ENCODE results near the gene RDH12. TPM values are rescaled to one million over a fixed set of nuclear protein-coding genes. Genes with fewer than 3 reads are reported as not detected.
"Not testable (repeated sequence)": the region's sequence is repeated elsewhere in the genome, so short reads cannot be mapped to it uniquely, and the experiment has no call there.

The RDH12 gene
- total and polyA plus RNA-seq, 12 donors = 0.14 TPM; not detected in 11

GRCh38 chr14:67717048-67717447 lies 15.4 kb downstream of the RDH12 start:
- H3K9me3 ChIP-seq = no peaks in the 10 kb centered on the region
- H3K27me3 ChIP-seq = peaks cover 0 to 1% (median 0%) of the 10 kb centered on the region in 7 donors
- intact Hi-C loops (cut with DNase I) = no loop called here
- no peak for TF ChIP-seq CTCF (IDR thresholded peaks at IDR 0.05)
- 97 to 99% methylated on average over 1 of the region's 1 CpG for WGBS, 2 donors
- no peak overlapping the region for H3K27ac ChIP-seq
- DNase-seq (no peak), ATAC-seq (no peak)
- peaks cover 0 to 4% (median 2%) of the 10 kb centered on the region in 9 donors for H3K4me1 ChIP-seq
- H3K4me3 ChIP-seq = no peak overlapping the region
- H3K36me3 ChIP-seq = no peaks in the 10 kb centered on the region

GRCh38 chr14:67718265-67718664 lies 16.6 kb downstream of the RDH12 start:
- Histone ChIP-seq H3K27ac (no peak overlapping the region), H3K36me3 (no peaks in the 10 kb centered on the region), H3K27me3 (peaks cover 0 to 12% (median 0%) of the 10 kb centered on the region in 7 donors), H3K9me3 (no peaks in the 10 kb centered on the region), H3K4me3 (no peak overlapping the region), H3K4me1 (peaks cover 0 to 12% (median 9%) of the 10 kb centered on the region in 9 donors)
- ATAC-seq (no peak), DNase-seq (no peak)
- WGBS, 2 donors = 57% methylated on average over 2 of the region's 2 CpGs
- intact Hi-C loops (cut with DNase I) = no loop called here
- no peak for TF ChIP-seq CTCF (IDR thresholded peaks at IDR 0.05)

GRCh38 chr14:67719385-67719784 lies 17.7 kb downstream of the RDH12 start:
- DNase-seq; H3K4me3 ChIP-seq; ATAC-seq; H3K27ac ChIP-seq; intact Hi-C loops (cut with DNase I); H3K9me3 ChIP-seq; H3K36me3 ChIP-seq: not testable (repeated sequence)
- Histone ChIP-seq H3K4me1 (peaks cover 0 to 12% (median 9%) of the 10 kb centered on the region in 9 donors), H3K27me3 (peaks cover 0 to 16% (median 0%) of the 10 kb centered on the region in 7 donors)
- WGBS, 2 donors = 87 to 89% methylated on average over 3 of the region's 3 CpGs

GRCh38 chr14:67719866-67720265 lies 18.2 kb downstream of the RDH12 start:
- whole genome bisulfite sequencing, 2 donors = 38 to 55% methylated on average over 2 of the region's 2 CpGs
- intact Hi-C loops (cut with DNase I) = no loop called here
- DNase-seq (no peak), ATAC-seq (no peak)
- peaks cover 0 to 16% (median 0%) of the 10 kb centered on the region in 7 donors for H3K27me3 ChIP-seq
- no peak overlapping the region for H3K4me3 ChIP-seq
- TF ChIP-seq CTCF (IDR thresholded peaks at IDR 0.05) = no peak
- H3K36me3 ChIP-seq = no peaks in the 10 kb centered on the region
- no peak overlapping the region for H3K27ac ChIP-seq
- peaks cover 0 to 12% (median 9%) of the 10 kb centered on the region in 9 donors for H3K4me1 ChIP-seq
- H3K9me3 ChIP-seq = no peaks in the 10 kb centered on the region

- ATAC-seq (no peak), DNase-seq (no peak)
- intact Hi-C loops (cut with DNase I) = no loop called here
- no peak overlapping the region for H3K27ac ChIP-seq
- H3K4me1 ChIP-seq = peaks cover 0 to 12% (median 9%) of the 10 kb centered on the region in 9 donors
- WGBS, 2 donors = 61 to 69% methylated on average over 5 of the region's 5 CpGs
- no peaks in the 10 kb centered on the region for H3K36me3 ChIP-seq
- no peak for TF ChIP-seq CTCF (IDR thresholded peaks at IDR 0.05)
- no peaks in the 10 kb centered on the region for H3K9me3 ChIP-seq
- peaks cover 0 to 16% (median 0%) of the 10 kb centered on the region in 7 donors for H3K27me3 ChIP-seq
- no peak overlapping the region for H3K4me3 ChIP-seq
These were observed 20.2 kb downstream of the RDH12 start for GRCh38 chr14:67721875-67722274.
